H9 (cell line): Measurements from ENCODE around the gene THSD7A. TPM values are rescaled to one million over a fixed set of nuclear protein-coding genes. Genes with fewer than 3 reads are reported as not detected.

Source experiments
- DNase-seq: peaks from one replicate; pipeline ENCODE4 v3.0.0-alpha.2; 2017
- H2AFZ ChIP-seq: one replicate; pipeline ENCODE4 v1.6.1; 2013; ENCODE audit warnings: mild to moderate bottlenecking, low read length, control low read depth, moderate library complexity
- H2AK5ac ChIP-seq: 2 replicates; pipeline ENCODE4 v1.6.1; 2013; ENCODE audit warnings: low read length, control low read depth, mixed read lengths; ENCODE audit not compliant: insufficient read length
- H2BK120ac ChIP-seq: one replicate; pipeline ENCODE4 v1.6.1; 2013; ENCODE audit warnings: low read depth, mild to moderate bottlenecking, low read length, control low read depth, inconsistent platforms; ENCODE audit not compliant: poor library complexity, severe bottlenecking
- H2BK12ac ChIP-seq: 2 replicates; pipeline ENCODE4 v1.6.1; 2013; ENCODE audit warnings: low read length, control low read depth, mixed read lengths, low read depth; ENCODE audit not compliant: insufficient read length
- H2BK15ac ChIP-seq: 2 replicates; pipeline ENCODE4 v1.6.1; 2013; ENCODE audit warnings: low read depth, low read length, control low read depth
- H2BK20ac ChIP-seq: one replicate; pipeline ENCODE4 v1.6.1; 2013; ENCODE audit warnings: low read depth, mild to moderate bottlenecking, low read length, control low read depth, inconsistent platforms; ENCODE audit not compliant: poor library complexity, severe bottlenecking
- H2BK5ac ChIP-seq: 2 replicates; pipeline ENCODE4 v1.6.1; 2013; ENCODE audit warnings: low read length, control low read depth, mixed read lengths; ENCODE audit not compliant: insufficient read length
- H3K14ac ChIP-seq: 2 replicates; pipeline ENCODE4 v1.6.1; 2013; ENCODE audit warnings: low read length, control low read depth; ENCODE audit not compliant: insufficient read depth
- H3K18ac ChIP-seq: 2 replicates; pipeline ENCODE4 v1.6.1; 2013; ENCODE audit warnings: low read depth, mild to moderate bottlenecking, mixed read lengths, low read length, control low read depth; ENCODE audit not compliant: insufficient read length
- H3K23ac ChIP-seq: 2 replicates; pipeline ENCODE4 v1.6.1; 2013; ENCODE audit warnings: low read length, control low read depth, mixed read lengths, low read depth; ENCODE audit not compliant: insufficient read length
- H3K23me2 ChIP-seq: 2 replicates; pipeline ENCODE4 v1.6.1; 2013; ENCODE audit warnings: low read depth, mild to moderate bottlenecking, mixed read lengths, low read length, control low read depth; ENCODE audit not compliant: insufficient read length, poor library complexity, severe bottlenecking
- H3K27ac ChIP-seq: 2 replicates; pipeline ENCODE4 v1.5.1; 2013; ENCODE audit warnings: low read length, control low read depth, mixed read lengths, low read depth; ENCODE audit not compliant: insufficient read length
- H3K27me3 ChIP-seq: 2 replicates; pipeline ENCODE4 v1.6.1; 2013; ENCODE audit warnings: low read length, control low read depth, inconsistent platforms; ENCODE audit not compliant: insufficient read depth
- H3K4ac ChIP-seq: 2 replicates; pipeline ENCODE4 v1.6.1; 2013; ENCODE audit warnings: low read depth, mild to moderate bottlenecking, control low read depth, inconsistent platforms, low read length, moderate library complexity
- H3K4me1 ChIP-seq: 2 replicates; pipeline ENCODE4 v1.6.1; 2013; ENCODE audit warnings: low read length, control low read depth, inconsistent platforms; ENCODE audit not compliant: insufficient read depth
- H3K4me2 ChIP-seq: 2 replicates; pipeline ENCODE4 v1.6.1; 2013; ENCODE audit warnings: low read length, control low read depth, mixed read lengths; ENCODE audit not compliant: insufficient read length, insufficient read depth
- H3K56ac ChIP-seq: 2 replicates; pipeline ENCODE4 v1.6.1; 2013; ENCODE audit warnings: low read depth, mild to moderate bottlenecking, mixed read lengths, low read length, control low read depth; ENCODE audit not compliant: insufficient read length
- H3K79me1 ChIP-seq: 2 replicates; pipeline ENCODE4 v1.6.1; 2013; ENCODE audit warnings: low read depth, mild to moderate bottlenecking, moderate library complexity, low read length, control low read depth, inconsistent platforms; ENCODE audit not compliant: insufficient read depth, poor library complexity, severe bottlenecking
- H3K79me2 ChIP-seq: 2 replicates; pipeline ENCODE4 v1.6.1; 2013; ENCODE audit warnings: low read length, control low read depth, inconsistent platforms; ENCODE audit not compliant: insufficient read depth
- H3K9ac ChIP-seq: 2 replicates; pipeline ENCODE4 v1.6.1; 2013; ENCODE audit warnings: low read length, control low read depth, mixed read lengths; ENCODE audit not compliant: insufficient read length; ENCODE audit errors: extremely low read depth
- H3K9me3 ChIP-seq: one replicate; pipeline ENCODE4 v1.6.1; 2013; ENCODE audit warnings: low read depth, low read length, inconsistent platforms; ENCODE audit not compliant: control insufficient read depth
- H3T11ph ChIP-seq: one replicate; pipeline ENCODE4 v1.6.1; 2013; ENCODE audit warnings: mild to moderate bottlenecking, low read length, control low read depth, inconsistent platforms
- H4K20me1 ChIP-seq: one replicate; pipeline ENCODE4 v1.6.1; 2013; ENCODE audit not compliant: control insufficient read depth, insufficient read length, insufficient read depth
- H4K5ac ChIP-seq: 2 replicates; pipeline ENCODE4 v1.6.1; 2013; ENCODE audit warnings: low read depth, mild to moderate bottlenecking, mixed read lengths, low read length, control low read depth; ENCODE audit not compliant: insufficient read length
- H4K8ac ChIP-seq: replicated peaks from 2 replicates; pipeline ENCODE4 v1.6.1; 2013; ENCODE audit warnings: low read length, control low read depth, mixed read lengths, low read depth; ENCODE audit not compliant: insufficient read length
- H4K91ac ChIP-seq: 2 replicates; pipeline ENCODE4 v1.6.1; 2013; ENCODE audit warnings: low read depth, mild to moderate bottlenecking, moderate library complexity, mixed read lengths, low read length, control low read depth; ENCODE audit not compliant: insufficient read length
- H3K27ac Mint-ChIP-seq, 3 experiments: 2 replicates in 2 of 3; 3 replicates in 1 of 3; pipeline ENCODE4 v1.8.0; 2020 to 2021; ENCODE audit warnings: mixed read lengths in 3 of 3, mild to moderate bottlenecking in 1 of 3, moderate library complexity in 1 of 3
- H3K27me3 Mint-ChIP-seq: 2 replicates; pipeline ENCODE4 v1.8.0; 2021; ENCODE audit warnings: low read depth, mild to moderate bottlenecking, moderate library complexity, mixed read lengths
- H3K36me3 Mint-ChIP-seq, 3 experiments: 2 replicates in 2 of 3; 3 replicates in 1 of 3; pipeline ENCODE4 v1.8.0; 2020 to 2021; ENCODE audit warnings: low read depth in 3 of 3, mixed read lengths in 3 of 3; ENCODE audit not compliant: insufficient read depth in 1 of 3
- H3K4me1 Mint-ChIP-seq, 2 experiments: 2 replicates each; pipeline ENCODE4 v1.8.0; 2020; ENCODE audit warnings: mixed read lengths in 2 of 2
- H3K4me3 Mint-ChIP-seq, 2 experiments: 2 replicates in 1 of 2; 3 replicates in 1 of 2; pipeline ENCODE4 v1.8.0; 2020 to 2021; ENCODE audit warnings: mild to moderate bottlenecking in 2 of 2, mixed read lengths in 2 of 2, moderate library complexity in 1 of 2
- H3K9me3 Mint-ChIP-seq, 2 experiments: 2 replicates in 1 of 2; 3 replicates in 1 of 2; pipeline ENCODE4 v1.8.0; 2020; ENCODE audit warnings: mild to moderate bottlenecking in 2 of 2, mixed read lengths in 2 of 2, moderate library complexity in 1 of 2
- WGBS: extraction: QIAGEN DNeasy Blood & Tissue Kit; methylation state at CpG from one replicate; pipeline ENCODE4 v1.1.7; 2013; ENCODE audit warnings: missing lambda C conversion rate, low lambda C conversion rate, mixed read lengths; ENCODE audit not compliant: insufficient read length; ENCODE audit errors: extremely low coverage; 5-methylcytosine and 5-hydroxymethylcytosine counted together
- total RNA-seq: library from RNA; stranded (reverse); gene quantifications from 2 replicates; pipeline ENCODE4 v1.2.1, GENCODE V29; 2021
- TF ChIP-seq, protein P1 (sequence below): fragments of 200-600 bp; sonication (generic); conservative IDR thresholded peaks from 3 replicates; pipeline ENCODE4 v1.8.0; 2021; ENCODE audit warnings: antibody characterized with exemption, mild to moderate bottlenecking

The THSD7A gene
- total RNA-seq, 1 experiment from 2014 or later: 0.42 TPM

- no peak overlapping the region for H3K56ac ChIP-seq
- no peak overlapping the region for H4K5ac ChIP-seq
- H3K27me3 Mint-ChIP-seq: no peaks in the 10 kb centered on the region
- H4K20me1 ChIP-seq: no peaks in the 10 kb centered on the region
- H2BK120ac ChIP-seq: no peak overlapping the region
- no peak overlapping the region for H2AFZ ChIP-seq
- no peaks in the 10 kb centered on the region for H3K79me2 ChIP-seq
- H3K4me3 Mint-ChIP-seq: no peak overlapping the region
- H3T11ph ChIP-seq: no peak overlapping the region
- no peak overlapping the region; a peak in 1 of 7 replicates for H3K27ac Mint-ChIP-seq
- no peak overlapping the region for H4K91ac ChIP-seq
- TF ChIP-seq, protein P1, sequence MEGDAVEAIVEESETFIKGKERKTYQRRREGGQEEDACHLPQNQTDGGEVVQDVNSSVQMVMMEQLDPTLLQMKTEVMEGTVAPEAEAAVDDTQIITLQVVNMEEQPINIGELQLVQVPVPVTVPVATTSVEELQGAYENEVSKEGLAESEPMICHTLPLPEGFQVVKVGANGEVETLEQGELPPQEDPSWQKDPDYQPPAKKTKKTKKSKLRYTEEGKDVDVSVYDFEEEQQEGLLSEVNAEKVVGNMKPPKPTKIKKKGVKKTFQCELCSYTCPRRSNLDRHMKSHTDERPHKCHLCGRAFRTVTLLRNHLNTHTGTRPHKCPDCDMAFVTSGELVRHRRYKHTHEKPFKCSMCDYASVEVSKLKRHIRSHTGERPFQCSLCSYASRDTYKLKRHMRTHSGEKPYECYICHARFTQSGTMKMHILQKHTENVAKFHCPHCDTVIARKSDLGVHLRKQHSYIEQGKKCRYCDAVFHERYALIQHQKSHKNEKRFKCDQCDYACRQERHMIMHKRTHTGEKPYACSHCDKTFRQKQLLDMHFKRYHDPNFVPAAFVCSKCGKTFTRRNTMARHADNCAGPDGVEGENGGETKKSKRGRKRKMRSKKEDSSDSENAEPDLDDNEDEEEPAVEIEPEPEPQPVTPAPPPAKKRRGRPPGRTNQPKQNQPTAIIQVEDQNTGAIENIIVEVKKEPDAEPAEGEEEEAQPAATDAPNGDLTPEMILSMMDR: peak; percentile 55
- no peaks in the 10 kb centered on the region for H3K9me3 Mint-ChIP-seq
- no peak overlapping the region for H3K18ac ChIP-seq
- no peak overlapping the region for H2BK12ac ChIP-seq
- H2BK15ac ChIP-seq: no peak overlapping the region
- no peak for DNase-seq
- H3K4ac ChIP-seq: no peak overlapping the region
- H3K23ac ChIP-seq: no peak overlapping the region
- no peaks in the 10 kb centered on the region for H3K79me1 ChIP-seq
- WGBS: no CpG with 5 or more reads among the region's 5 CpGs
- no peaks in the 10 kb centered on the region for H3K36me3 Mint-ChIP-seq
- H3K4me1 ChIP-seq: peaks cover 2% of the 10 kb centered on the region; the same call in 1 of the 2 replicates
- no peaks in the 10 kb centered on the region for H3K27me3 ChIP-seq
- no peak overlapping the region for H2AK5ac ChIP-seq
- H3K4me2 ChIP-seq: no peak overlapping the region
- H3K9me3 ChIP-seq: no peaks in the 10 kb centered on the region
- no peak overlapping the region for H3K27ac ChIP-seq
- no peak overlapping the region for H3K14ac ChIP-seq
- no peak overlapping the region for H3K9ac ChIP-seq
- no peak overlapping the region for H2BK5ac ChIP-seq
- no peak overlapping the region for H4K8ac ChIP-seq
- no peaks in the 10 kb centered on the region for H3K23me2 ChIP-seq
- no peak overlapping the region for H2BK20ac ChIP-seq
- peaks cover 27 to 30% of the 10 kb centered on the region in 2 experiments for H3K4me1 Mint-ChIP-seq
Measured at GRCh38 chr7:11613292-11613930, 218.6 kb downstream of the THSD7A start.
